NCI-H510A treated with DMSO at 0.1 percent for 48 hours (cell line): ENCODE results near the gene GATA2.

Experiments used
- DNase-seq: peaks from one replicate; lab custom pipeline; 2025; lab: John Stamatoyannopoulos, UW

Gene GATA2

GRCh38 chr3:128432971-128433836 is 59.8 kb downstream of the GATA2 start:
- DNase-seq = peak; percentile 24

GRCh38 chr3:128432301-128432970 is 60.6 kb downstream of the GATA2 start:
- peak; percentile 32 for DNase-seq

- no peak for DNase-seq
Observed at GRCh38 chr3:128431803-128432300, 61.1 kb downstream of the GATA2 start.

- no peak for DNase-seq
Observed at GRCh38 chr3:128430731-128431130, 62.3 kb downstream of the GATA2 start.

GRCh38 chr3:128430301-128430700 is 62.7 kb downstream of the GATA2 start:
- no peak for DNase-seq

DNA sequence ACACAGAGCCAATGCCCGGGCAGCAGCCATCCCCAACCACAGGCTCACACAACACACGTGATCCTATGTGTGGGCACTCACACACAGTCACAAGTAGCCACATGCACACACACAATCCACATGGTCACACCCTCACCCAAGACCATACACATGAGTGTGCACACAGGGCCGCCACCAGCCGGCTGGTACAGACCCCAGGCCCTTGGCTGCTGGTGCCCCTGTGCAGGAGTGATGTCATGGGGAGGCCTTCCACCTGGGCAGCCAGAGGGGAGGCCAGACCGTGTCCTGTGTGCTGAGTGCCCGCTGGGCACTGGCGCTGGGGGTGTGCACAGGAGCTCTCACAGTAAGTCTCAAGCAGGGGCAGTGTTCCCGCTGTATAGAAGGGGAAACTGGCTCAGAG is 63.2 kb downstream of the GATA2 start:
- DNase-seq = no peak
